GM23248 (cell line): Measurements from ENCODE around the gene ABR.

ENCODE experiments used
- EZH2 ChIP-seq: fragments of 200-600 bp; sonication (generic); IDR thresholded peaks from 2 replicates; pipeline ENCODE4 v1.6.1; 2018; ENCODE audit warnings: antibody characterized with exemption, mild to moderate bottlenecking; ENCODE audit not compliant: insufficient read depth, poor library complexity, severe bottlenecking
- EZH2phosphoT487 ChIP-seq: fragments of 200-600 bp; sonication (generic); IDR thresholded peaks from 2 replicates; pipeline ENCODE4 v1.6.1; 2018; ENCODE audit warnings: antibody characterized with exemption, moderate library complexity, mild to moderate bottlenecking, low read depth; ENCODE audit not compliant: insufficient read depth

GRCh38 chr17:979539-980405 is 200.0 kb downstream of the ABR start, which contains the start of gene NXN:
- TF ChIP-seq EZH2phosphoT487 (no peak), EZH2 (no peak)
